Mammary epithelial cell (primary cell): ENCODE data around the gene NEK7.

ENCODE experiments used
- CTCF ChIP-seq, 2 donors: IDR thresholded peaks in 1 of 2; conservative IDR thresholded peaks in 1 of 2; 2 replicates each; pipeline ENCODE4 v1.5.1; 2011 to 2012; ENCODE audit warnings: inconsistent platforms in 2 of 2, low read length in 2 of 2, mild to moderate bottlenecking in 2 of 2, control low read depth in 1 of 2, low read depth in 1 of 2; ENCODE audit not compliant: insufficient read depth in 1 of 2; ENCODE audit errors: extremely low read depth in 1 of 2
- EZH2 ChIP-seq: IDR thresholded peaks from 2 replicates; pipeline ENCODE4 v1.6.1; 2012; ENCODE audit warnings: low read length, inconsistent platforms, borderline replicate concordance

GRCh38 chr1:198214924-198215323 lies 58.1 kb downstream of the NEK7 start:
- TF ChIP-seq CTCF (conservative IDR thresholded peaks at IDR 0.05 in 1 of 2, IDR thresholded peaks at IDR 0.05 in 1 of 2; ENCODE audit: extremely low read depth in 1 of 2, insufficient read depth in 1 of 2, low read depth in 1 of 2, low read length in 2 of 2) (no peak), EZH2 (no peak)
